HG03378 (cell line): ENCODE data around the gene ATP5MC2.
"Not testable (repeated sequence)": the region's sequence is repeated elsewhere in the genome, so short reads cannot be mapped to it uniquely, and the experiment has no call there.

Experiments used
- ATAC-seq: cut with Tn5 transposase; IDR thresholded peaks from one replicate; pipeline ENCODE4 v1.9.1; 2021; ENCODE audit warnings: mild to moderate bottlenecking, moderate library complexity; ENCODE audit not compliant: unreplicated experiment

ATP5MC2 gene

DNA sequence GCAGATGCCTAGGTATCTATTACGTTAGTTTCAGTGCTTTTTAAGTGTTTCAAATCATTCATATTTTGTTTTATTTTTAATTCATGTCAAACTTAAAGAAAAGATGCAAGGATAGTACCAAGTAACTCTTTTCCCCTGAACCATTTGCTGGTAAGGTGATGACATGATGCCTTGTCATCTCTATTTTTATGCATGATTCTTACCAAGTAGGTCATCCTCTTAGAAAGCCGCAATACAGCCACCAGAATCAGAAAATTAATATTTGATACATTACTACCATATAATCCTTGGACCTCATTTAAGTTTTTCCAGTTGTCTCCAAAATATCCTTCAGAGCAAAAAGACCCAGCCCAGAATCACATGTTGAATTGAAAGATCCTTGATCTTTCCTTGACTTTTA lies 22.3 kb downstream of the ATP5MC2 start:
- ATAC-seq = no peak

- ATAC-seq = no peak
These were observed 23.5 kb downstream of the ATP5MC2 start for GRCh38 chr12:53652366-53652765.

DNA sequence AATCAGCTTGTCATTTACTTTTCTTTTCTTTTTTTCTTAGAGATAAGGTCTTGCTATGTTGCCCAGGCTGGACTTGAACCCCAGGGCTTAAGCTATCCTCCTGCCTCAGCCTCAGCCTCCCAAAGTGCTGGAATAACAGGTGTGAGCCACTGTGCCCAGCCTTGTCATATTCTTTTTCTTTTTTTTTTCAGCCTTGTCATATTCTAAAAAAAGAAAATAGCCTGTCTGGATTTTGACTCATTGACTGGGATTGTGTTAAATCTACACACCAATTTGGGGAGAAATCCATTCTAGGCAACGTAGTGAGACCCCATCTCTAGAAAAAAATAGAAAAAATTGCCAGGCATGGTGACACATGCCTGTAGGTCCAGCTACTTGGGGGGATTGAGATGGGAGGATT lies 24.1 kb downstream of the ATP5MC2 start:
- ATAC-seq = no peak

DNA sequence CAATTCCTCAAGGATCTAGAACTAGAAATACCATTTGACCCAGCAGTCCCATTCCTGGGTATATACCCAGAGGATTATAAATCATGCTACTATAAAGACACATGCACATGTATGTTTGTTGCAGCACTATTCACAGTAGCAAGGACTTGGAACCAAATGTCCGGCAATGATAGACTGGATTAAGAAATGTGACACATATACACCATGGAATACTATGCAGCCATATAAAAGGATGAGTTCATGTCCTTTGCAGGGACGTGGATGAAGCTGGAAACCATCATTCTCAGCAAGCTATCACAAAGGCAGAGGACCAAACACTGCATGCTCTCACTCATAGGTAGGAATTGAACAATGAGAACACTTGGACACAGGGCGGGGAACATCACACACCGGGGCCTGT lies 29.6 kb downstream of the ATP5MC2 start:
- ATAC-seq = not testable (repeated sequence)

DNA sequence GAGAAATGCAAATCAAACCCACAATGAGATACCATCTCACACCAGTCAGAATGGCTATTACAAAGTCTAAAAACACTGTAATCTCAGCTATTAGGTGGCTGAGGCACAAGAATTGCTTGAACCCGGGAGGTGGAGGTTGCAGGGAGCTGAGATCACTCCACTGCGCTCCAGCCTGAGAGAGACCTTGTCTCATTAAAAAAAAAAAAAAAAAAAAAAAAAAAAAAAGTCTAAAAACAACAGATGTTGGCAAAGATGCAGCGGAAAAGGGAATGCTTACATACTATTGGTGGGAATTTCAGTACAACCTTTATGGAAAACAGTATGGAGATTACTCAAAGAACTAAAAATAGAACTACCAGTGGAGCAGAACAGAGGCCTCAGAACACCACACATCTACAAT lies 30.7 kb downstream of the ATP5MC2 start:
- ATAC-seq = no peak

DNA sequence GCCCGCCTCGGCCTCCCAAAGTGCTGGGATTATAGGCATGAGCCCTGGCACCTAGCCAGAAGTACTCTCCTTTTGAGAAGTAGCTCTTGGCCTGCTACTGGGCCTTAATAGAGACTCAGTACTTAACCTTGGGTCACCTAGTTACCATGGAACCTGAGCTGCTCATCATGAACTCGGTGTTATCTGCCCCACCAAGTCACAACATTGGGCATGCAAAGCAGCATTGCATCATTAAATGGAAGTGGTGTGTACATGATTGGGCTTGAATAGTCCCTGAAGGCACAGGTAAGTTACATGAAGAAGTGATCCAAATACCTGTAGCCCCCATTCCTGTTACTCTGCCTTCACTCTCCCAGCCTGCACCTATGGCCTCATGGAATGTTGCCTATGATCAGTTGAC lies 31.8 kb downstream of the ATP5MC2 start:
- no peak for ATAC-seq

DNA sequence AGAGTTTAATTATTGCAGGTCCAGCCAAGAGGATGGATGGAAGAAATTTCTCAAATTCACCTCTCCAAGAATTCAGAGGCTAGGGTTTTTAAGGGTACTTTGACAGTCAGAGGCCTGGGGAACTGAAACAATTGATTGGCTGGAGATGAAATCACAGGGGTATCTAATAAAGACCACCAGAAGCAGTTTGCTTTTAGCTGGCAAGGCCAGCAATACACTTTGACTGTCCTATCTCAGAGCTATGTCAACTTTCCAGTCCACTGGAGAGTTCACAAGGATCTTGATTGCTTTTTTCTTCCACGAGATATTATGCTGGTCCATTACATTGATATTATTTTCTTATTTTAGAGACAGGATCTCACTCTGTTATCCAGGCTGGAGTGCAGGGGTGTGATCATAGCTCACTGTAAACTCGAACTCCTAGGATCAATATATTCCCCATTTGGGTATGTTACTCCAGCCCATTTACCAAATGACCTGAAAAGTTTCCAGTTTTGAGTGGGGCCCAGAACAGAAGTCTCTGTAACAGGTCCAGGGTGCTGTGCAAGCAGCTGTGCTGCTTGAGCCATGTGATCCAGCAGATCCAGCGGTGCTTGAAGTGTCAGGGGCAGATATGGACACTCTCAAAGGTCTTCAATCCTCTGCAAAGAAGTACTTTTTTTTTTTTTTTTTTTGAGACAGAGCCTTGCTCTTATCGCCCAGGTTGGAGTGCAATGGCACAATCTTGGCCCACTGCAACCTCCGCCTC lies 32.5 kb downstream of the ATP5MC2 start:
- ATAC-seq = no peak

GRCh38 chr12:53638057-53638456 lies 37.8 kb downstream of the ATP5MC2 start:
- ATAC-seq = no peak

- no peak for ATAC-seq
These were observed 39.2 kb downstream of the ATP5MC2 start for GRCh38 chr12:53636641-53637040.

- not testable (repeated sequence) for ATAC-seq
These were observed 40.2 kb downstream of the ATP5MC2 start for GRCh38 chr12:53635708-53636107.

GRCh38 chr12:53631721-53632120 lies 44.2 kb downstream of the ATP5MC2 start:
- ATAC-seq = no peak

DNA sequence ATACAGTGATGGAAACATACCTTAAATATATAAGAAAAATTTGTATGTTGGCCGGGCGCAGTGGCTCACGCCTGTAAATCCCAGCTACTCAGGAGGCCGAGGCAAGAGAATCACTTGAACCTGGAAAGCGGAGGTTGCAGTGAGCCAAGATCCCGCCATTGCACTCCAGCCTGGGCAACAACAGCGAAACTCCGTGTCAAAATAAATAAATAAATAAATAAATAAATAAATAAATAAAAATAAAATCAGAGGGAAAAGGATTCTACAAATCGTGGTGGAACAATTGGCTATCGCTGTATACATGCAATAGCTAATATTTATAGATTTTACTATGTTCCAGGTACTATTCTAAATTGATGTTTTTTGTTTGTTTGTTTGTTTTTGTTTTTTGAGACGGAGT lies 48.0 kb downstream of the ATP5MC2 start:
- ATAC-seq = no peak

- ATAC-seq = peak; percentile 8
These were observed 49.1 kb downstream of the ATP5MC2 start for GRCh38 chr12:53626702-53627169.

DNA sequence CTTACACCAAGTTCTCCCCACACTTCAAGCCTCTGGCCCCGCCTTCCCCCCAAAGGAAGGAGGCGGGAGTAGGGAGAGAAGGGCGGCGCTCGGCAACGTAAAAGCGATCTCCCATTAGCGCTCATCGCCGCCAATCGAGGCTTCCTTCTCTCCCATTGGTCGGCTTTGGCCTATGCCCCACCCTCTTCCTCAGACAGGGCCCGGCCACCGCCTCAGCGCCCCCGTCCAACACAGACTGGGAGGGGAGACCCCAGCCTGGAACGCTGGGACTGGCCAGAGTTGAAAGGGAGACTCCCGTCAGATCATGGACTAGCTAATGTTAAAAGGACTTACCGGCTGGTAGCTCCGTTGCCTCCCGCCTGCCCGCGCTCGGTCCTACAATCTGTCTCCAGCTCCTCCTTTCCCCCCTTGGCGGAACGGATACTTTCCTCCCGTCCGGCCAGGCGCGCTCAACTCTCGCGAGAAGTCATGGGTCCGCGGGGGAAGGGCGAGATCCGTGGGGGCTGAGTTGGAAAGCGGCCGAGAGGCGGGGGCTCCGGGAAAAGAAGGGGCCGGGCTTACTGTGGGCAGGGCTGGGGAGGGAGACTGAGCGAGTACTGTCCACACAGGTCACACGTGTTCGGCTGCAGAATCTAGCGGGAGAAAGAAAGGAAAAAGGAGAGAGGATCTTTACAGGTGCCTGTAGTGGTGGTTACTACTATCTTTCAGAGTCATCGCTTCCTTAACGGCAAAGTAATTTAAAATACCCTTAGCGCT lies 49.8 kb downstream of the ATP5MC2 start, which contains the start of gene ATF7:
Gene ATF7, minus strand, starts transcription at position 437 of the 756 bp plus-strand sequence. CDS start 25,382 bp downstream, outside the sequence.
- peak; percentile 96 for ATAC-seq

- no peak for ATAC-seq
These were observed 50.4 kb downstream of the ATP5MC2 start for GRCh38 chr12:53625373-53625945.

GRCh38 chr12:53624956-53625355 lies 50.9 kb downstream of the ATP5MC2 start:
- no peak for ATAC-seq

GRCh38 chr12:53624458-53624857 lies 51.4 kb downstream of the ATP5MC2 start:
- no peak for ATAC-seq

DNA sequence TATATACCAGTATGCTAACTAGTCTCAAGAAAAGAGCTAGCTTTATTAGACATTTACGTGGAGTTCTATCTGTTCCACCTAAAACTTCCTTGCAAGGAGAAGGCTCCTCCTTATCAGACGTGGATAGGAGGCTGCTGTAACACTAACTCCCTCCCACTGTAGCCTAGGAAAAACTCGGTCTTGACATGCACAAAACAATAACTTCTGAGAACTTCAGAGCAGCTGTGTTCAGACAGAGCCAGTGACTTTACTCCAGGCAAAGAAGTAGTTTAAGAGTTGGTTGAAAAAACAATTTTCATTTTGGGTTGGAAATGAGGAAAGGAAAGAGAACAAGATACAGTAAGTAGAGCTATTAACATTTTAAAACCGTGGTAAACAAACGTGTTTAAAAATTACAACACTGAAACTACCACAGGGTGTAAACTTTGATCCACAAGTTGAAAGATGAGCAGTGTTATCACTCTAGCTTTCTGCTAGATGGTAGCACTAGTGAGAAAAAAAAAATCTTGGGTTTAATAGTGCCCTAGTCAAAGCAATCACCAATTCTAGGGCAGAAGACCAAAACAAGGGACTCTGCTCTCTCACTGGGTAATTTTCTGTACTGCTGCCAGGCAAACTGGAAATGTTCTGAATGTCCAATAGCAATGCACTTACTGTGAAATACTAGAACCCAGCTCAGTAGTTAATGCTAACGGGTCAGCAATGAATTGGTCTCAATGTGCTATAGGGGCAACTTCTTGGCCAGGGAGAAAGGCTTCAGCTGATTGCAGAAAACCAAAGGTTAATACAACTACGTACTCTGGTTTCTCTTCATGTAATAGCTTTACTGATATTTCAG lies 52.1 kb downstream of the ATP5MC2 start:
- ATAC-seq = no peak

DNA sequence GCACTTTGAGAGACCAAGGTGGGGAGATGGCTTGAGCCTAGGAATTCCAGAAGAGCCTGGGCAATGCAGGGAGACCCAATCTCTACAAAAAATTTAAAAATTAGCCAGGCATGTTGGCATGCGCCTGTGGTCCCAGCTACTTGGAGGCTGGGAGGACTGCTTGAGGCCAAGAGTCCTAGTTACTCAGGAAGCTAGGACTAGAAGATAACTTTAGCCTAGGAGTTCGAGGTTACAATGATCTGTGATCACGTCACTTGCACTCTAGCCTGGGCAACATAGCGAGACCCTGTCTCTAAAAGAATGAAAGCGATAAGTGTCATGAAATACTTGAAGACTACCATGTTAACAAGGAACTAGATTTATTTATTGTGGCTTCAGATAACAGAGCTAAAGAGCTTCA lies 53.2 kb downstream of the ATP5MC2 start:
- ATAC-seq = no peak

GRCh38 chr12:53618275-53618674 lies 57.6 kb downstream of the ATP5MC2 start:
- no peak for ATAC-seq

GRCh38 chr12:53617700-53618099 lies 58.2 kb downstream of the ATP5MC2 start:
- ATAC-seq = no peak
